Epithelial cell of alveolus of lung (primary cell): ENCODE data around the gene S100A7. TPM values are rescaled to one million over a fixed set of nuclear protein-coding genes. Genes with fewer than 3 reads are reported as not detected.

Experiments
- total RNA-seq: library from RNA; depleted of rRNA; stranded (reverse); fragments of >200 nt; gene quantifications from 2 replicates; pipeline ENCODE4 v1.2.1, GENCODE V29; 2015

S100A7 gene
- total RNA-seq, result not detected in 2 replicates

DNA sequence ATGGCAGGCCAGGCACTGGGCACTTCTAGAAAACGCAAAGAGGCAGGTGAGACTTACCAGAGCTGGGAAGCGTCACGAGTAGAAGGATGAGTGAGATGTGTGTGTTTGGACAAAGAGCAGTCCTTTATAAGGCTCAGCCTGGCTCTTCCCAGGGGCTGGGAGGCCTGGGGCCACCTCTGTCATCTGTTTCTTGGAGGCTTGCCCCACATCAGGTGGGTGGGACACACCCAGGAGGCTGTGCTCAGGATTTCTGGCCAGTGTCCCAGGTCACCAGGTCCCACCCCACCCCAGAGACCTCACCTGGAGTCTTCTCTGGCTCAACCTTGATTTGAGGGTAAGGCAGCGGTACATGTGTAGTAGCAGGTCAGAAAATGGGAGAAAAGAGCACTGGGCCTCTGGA, at the start of gene S100A7:
S100A7 (minus strand) TSS at position 101 of the 400 bp plus-strand sequence. CDS start 1,638 bp downstream, outside the sequence.

GRCh38 chr1:153415850-153416570, 44.4 kb downstream of the S100A7 start, which contains the start of gene S100A7A:
TSS of gene S100A7A (plus strand) at chr1:153416520. CDS start at chr1:153418083, 1,563 bp downstream.

Other genes starting within 250 kb of the S100A7 start
- not detected in 2 replicates for gene PRR9, start 243.1 kb downstream of the S100A7 start, total RNA-seq
- gene LORICRIN, start 201.0 kb downstream of the S100A7 start, total RNA-seq, result not detected in 2 replicates
- gene PGLYRP3, start 147.7 kb downstream of the S100A7 start, total RNA-seq, result not detected in 2 replicates
- gene PGLYRP4, start 111.8 kb downstream of the S100A7 start, total RNA-seq, result not detected in 2 replicates
- gene S100A9, start 102.8 kb downstream of the S100A7 start, total RNA-seq, result not detected in 2 replicates
- gene S100A12, start 85.0 kb downstream of the S100A7 start, total RNA-seq, result not detected in 2 replicates
- not detected in 2 replicates for gene S100A8, start 69.6 kb downstream of the S100A7 start, total RNA-seq
- gene S100A7A, start 44.1 kb downstream of the S100A7 start, total RNA-seq, result not detected in 2 replicates
- gene S100A6, start 75.3 kb upstream of the S100A7 start, total RNA-seq, result 349 and 885 TPM in 2 replicates
- not detected in 2 replicates for gene S100A5, start 80.3 kb upstream of the S100A7 start, total RNA-seq
- gene S100A4, start 85.2 kb upstream of the S100A7 start, total RNA-seq, result 15.8 and 25.1 TPM in 2 replicates
- gene S100A3, start 88.6 kb upstream of the S100A7 start, total RNA-seq, result 3.7 and 7.1 TPM in 2 replicates
- 8.0 and 18.1 TPM in 2 replicates for gene S100A2, start 105.2 kb upstream of the S100A7 start, total RNA-seq
- gene S100A16, start 152.5 kb upstream of the S100A7 start, total RNA-seq, result 125 and 475 TPM in 2 replicates
- gene S100A14, start 155.7 kb upstream of the S100A7 start, total RNA-seq, result 1.4 and 3.4 TPM in 2 replicates
- gene S100A13, start 166.9 kb upstream of the S100A7 start, total RNA-seq, result 64.0 and 367 TPM in 2 replicates
- gene S100A1, start 167.8 kb upstream of the S100A7 start, total RNA-seq, result 0.72 TPM in 1 of 2 replicates, not detected in the other
- gene CHTOP, start 173.4 kb upstream of the S100A7 start, total RNA-seq, result 41.9 and 53.7 TPM in 2 replicates
- 58.3 and 61.5 TPM in 2 replicates for gene SNAPIN, start 198.1 kb upstream of the S100A7 start, total RNA-seq
- 147 and 258 TPM in 2 replicates for gene ILF2, start 210.3 kb upstream of the S100A7 start, total RNA-seq
- gene NPR1, start 218.0 kb upstream of the S100A7 start, total RNA-seq, result 0.52 and 1.0 TPM in 2 replicates